ENCODE results near the gene MAP1LC3A.
"Not testable (repeated sequence)": the region's sequence is repeated elsewhere in the genome, so short reads cannot be mapped to it uniquely, and the experiment has no call there.

The MAP1LC3A gene

DNA sequence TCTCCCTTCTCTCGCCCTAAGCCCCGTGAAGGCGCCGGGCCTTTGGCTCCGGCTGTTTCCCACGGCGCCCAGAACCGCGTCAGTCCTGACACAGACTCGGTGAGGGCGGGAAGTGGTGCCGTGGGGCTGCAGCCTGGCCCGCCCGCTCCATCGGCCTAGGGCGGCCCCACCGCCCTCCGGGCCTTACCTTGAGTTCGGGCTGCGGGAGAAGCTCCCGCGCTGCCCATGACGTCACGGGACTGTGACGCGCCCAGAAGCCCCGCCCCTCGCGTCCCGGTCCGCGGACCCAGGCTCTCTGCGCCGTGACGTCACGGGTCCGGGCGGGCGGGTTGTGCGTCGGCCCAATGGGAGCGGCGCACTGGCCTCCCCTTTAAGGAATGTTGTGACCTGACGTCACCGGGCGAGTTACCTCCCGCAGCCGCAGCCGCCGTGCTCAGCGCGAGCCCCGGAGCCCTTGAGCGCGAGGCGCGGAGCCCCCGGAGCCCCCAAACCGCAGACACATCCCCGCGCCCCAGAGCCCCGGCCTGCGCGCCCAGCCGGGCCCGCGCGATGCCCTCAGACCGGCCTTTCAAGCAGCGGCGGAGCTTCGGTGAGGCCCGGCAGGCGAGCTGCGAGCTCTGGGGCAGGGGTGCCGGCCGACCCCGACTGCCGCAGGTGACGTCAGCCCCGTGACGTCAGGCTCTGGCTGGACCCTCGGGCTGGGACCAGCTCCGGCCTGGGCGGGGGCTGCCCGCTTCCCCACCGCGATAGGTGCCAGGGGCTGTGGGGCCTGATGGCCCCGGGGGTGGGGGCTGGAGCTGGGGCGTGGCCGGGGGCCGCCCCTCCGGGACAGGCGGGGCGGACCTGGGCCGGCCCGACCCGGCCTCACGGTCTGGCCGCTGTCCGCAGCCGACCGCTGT is at the start of gene MAP1LC3A:
Gene MAP1LC3A (plus strand): TSS at position 399 of the 899 bp plus-strand sequence. CDS start 151 bp downstream, at position 550.
- peak; percentile 83 to 85 for DNase-seq (ENCODE audit: low read depth in 2 of 2)

DNA sequence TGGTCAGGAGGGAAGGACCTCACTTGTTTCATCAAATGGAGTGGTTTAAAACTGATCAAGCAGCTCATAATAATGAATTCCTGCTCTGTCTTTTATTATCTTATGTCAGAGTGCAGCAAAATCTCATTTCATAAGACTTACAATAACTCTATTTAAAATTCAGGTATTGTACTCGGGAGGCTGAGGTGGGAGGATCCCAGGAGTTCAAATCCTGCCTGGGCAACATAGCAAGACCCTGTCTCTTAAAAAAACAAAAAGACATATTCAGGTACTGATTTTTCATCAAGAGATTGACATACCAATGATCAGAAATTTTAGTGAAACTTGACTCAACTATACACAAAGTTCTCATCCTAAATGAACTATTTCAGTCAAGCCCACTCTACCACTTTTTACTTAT is 47.9 kb upstream of the MAP1LC3A start:
- no peak for DNase-seq (ENCODE audit: low read depth in 2 of 2)

DNA sequence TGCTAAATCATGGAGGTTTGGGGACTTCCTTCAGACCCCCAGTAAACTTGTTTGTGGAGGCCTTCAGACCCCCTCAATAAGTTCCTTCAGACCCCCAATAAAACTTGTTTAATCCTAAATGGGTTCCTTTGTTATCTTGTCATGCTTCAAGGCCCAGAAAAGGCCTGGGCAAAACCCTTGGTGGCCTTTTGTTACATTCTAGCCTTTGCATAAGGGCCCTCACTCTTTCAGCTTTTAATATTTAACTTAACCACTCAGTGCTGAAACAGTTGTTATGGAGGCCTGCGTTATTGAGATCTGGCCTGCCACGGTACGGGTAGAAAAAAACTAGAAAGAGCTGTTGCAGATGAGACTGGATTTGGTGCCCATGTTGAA is 46.6 kb upstream of the MAP1LC3A start:
- no peak for DNase-seq (ENCODE audit: low read depth in 2 of 2)

DNA sequence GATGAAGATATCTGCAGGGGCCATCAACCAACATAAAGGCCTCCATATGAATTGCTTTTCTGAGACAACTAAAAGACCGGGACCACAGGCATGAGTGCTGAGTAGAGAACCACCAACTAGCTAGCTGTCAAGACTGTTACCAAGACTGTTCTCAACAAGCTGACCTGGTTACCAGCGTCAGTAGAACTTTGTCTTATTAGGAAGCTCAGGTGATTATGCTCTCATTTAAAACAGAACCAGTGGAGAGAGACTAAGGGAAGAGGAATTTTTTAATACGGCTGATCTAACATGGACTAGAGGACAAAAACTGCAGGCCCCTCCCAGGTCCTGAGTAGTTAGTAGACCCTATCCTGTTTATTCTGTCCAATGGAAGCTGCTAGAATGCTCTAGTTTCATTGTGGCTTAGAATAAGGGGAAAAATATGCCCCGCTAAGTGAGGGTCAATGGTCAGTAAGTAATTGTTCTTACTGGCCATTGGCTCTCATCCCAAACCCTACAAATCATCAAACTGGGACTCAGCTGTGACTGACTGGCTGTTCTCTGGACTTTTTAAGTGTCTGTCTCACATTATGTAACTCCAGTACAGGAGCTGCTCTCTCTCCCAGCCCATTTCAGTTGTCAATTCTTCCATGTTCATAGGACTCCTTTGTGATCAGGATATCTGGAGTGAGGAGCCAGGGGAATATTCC is 46.1 kb upstream of the MAP1LC3A start:
- no peak for DNase-seq (ENCODE audit: low read depth in 2 of 2)

DNA sequence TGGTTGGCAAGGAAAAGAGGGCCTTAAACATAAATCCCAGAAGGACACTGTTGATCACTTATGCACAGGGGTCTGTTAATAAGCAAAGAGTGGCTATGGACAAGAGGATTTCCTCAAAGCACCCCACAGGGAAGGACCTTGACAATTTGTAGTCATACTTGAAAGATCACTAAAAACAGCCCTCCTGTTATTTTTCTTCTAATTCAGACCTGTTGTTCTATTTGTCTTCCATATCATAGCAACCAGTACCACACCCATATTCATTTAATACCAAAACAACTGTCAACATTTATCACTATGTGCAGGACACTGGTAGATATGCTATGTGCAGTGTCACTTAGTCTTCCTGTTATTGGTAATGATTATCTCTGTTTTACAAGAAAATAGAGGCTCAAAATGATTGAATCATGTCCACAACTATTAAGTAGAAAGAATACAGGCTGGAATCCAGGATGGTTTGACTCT is 45.5 kb upstream of the MAP1LC3A start:
- DNase-seq (ENCODE audit: low read depth in 2 of 2) = no peak

DNA sequence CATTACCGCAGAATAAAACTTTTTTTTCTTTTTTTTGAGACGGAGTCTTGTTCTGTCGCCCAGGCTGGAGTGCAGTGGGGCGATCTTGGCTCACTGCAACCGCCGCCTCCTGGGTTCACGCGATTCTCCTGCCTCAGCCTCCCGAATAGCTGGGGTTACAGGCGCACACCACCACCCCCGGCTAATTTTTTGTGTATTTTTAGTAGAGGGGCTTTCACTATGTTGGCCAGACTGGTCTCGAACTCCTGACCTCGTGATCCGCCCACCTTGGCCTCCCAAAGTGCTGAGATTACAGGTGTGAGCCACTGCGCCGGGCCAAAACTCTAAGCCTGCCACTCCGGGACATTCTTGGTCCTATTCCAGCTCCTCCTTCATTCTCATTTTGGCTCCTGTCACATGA is 44.5 kb upstream of the MAP1LC3A start:
- DNase-seq (ENCODE audit: low read depth in 2 of 2) = not testable (repeated sequence)

DNA sequence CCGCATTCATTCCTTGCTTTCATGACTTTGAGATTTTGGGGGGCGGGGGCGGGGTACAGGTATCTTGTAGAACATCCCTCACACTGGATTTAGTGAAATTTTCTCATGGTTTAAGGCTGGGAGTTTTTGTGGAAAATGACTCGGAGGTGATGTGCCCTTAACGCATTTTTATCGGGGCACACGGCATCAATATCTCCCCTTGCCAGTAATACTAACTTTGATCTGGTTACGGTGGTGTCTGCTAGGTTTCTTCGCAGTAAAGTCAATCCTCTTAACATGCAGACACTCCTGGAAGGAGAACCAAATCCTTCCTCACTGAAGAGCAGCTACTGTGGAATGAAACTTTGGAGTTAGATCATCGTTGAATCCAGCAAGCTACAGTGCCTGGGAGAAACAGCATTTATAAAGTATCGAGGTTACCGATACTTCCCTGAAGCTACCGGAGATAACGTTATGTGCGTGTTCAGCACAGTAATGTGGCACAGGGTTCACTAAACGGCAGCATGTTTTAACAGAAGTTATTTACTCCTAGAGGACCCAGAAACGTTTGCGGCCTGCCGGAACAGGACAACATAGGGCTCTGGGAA is 43.5 kb upstream of the MAP1LC3A start:
- no peak for DNase-seq (ENCODE audit: low read depth in 2 of 2)

DNA sequence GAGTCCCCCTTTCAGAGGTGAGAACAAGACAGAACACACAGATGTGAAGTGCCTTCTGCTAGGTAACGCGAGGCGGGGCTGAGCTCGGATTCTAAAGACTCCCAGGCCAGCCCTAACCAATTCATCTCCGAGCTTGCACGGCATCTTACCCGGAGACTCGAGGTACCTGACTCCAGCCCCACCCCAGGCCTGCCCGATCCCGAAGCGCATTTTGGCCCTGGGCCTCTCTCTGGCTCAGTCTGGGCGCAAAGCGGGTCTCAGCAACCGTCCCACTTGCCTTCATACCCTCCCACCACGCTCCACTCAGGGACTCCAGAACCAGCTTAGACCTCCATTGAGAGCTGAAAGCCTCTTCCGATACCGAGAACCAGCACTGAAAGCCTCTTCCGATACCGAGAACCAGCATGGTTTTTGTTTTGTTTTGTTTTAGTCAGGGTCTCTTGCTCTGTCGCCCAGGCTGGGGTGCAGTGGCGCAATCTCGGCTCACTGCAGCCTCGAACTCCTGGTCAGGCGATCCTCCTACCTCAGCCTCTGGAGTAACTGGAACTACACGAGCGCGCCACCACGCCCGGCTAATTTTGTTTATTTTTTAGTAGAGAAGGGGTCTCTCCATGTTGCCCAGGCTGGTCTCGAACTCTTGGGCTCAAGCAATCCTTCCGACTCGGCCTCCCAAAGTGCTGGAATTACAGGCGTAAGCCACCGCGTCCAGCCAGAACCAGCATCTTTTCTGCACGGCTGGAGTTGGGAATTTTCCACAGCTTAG is 42.9 kb upstream of the MAP1LC3A start:
- DNase-seq (ENCODE audit: low read depth in 2 of 2) = peak; percentile 48 to 55

DNA sequence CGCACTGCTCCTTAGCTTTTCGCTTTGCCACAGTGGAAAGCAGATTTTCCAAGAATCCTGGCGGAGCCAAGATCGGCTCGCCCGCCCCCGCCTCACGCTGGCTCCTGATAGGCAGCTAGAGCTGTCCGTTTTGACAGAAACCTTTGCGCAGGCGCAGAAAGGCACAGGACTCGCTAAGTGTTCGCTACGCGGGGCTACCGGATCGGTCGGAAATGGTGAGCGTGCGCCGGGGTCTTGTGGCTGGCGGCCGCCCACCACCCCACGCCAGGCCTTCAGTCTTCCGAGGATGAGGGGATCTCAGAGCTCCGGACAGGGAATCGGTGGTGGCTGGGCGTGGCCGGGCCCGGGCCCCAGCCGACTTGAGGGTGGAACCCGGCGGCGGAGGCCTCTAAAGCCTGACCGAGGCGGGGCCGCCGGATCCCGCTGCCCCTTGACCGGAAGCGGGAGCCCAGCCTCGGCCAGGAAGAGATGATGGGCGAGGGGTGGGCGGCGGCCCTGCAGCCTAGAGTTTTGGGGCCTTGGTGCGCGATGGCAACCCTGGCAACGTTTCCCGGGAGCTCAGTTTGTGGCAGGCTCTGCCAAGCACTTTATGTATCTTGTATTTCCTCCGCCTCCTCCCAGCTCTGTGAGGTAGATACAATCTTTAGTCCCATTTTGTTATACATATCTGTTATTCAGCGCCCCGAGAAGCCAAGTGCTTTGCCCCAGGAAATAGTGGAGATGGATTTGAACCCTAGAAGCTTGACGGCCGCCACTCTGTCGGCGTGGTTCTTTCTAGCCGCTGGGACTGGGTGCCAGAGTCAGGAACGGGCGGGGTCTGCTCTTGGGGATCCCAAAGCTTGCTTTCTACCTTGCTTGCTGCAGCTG is 42.0 kb upstream of the MAP1LC3A start, which contains the start of gene DYNLRB1:
Gene DYNLRB1 (plus strand): TSS at position 176 of the 867 bp plus-strand sequence. CDS start 37 bp downstream, at position 213.
- DNase-seq (ENCODE audit: low read depth in 2 of 2) = peak; percentile 88 to 95

DNA sequence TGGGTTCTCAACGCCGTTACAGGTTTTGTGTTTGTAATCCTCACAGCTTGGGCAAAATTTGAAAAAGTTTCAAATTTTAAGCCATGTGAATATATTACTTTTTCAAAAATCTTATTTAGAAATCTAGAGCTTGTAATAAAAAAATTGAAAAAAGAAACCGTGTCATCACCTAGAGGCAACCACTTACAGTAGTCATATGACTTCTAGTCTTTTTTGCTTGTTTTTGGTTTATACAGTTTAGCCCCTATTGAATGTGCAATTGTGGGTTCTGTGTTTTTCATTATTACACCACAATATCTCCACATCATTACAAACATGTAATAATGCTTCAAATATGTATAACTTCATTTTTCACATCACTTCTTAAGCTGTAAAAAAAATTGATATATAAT is 41.4 kb upstream of the MAP1LC3A start:
- no peak for DNase-seq (ENCODE audit: low read depth in 2 of 2)

DNA sequence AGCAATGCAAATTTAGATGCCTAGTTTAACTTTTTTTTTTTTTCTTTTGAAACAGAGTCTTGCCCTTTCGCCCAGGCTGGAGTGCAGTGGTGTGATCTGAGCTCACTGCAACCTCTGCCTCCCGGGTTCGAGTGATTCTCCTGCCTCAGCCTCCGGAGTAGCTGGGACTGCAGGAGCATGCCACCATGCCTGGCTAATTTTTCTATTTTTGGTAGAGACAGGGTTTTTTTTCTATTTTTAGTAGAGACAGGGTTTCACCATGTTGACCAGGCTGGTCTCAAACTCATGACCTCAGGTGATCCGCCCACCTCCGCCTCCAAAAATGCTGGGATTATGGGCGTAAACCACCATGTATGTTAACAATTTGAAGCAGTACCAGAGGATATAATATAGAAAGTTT is 39.7 kb upstream of the MAP1LC3A start:
- DNase-seq (ENCODE audit: low read depth in 2 of 2) = not testable (repeated sequence)

DNA sequence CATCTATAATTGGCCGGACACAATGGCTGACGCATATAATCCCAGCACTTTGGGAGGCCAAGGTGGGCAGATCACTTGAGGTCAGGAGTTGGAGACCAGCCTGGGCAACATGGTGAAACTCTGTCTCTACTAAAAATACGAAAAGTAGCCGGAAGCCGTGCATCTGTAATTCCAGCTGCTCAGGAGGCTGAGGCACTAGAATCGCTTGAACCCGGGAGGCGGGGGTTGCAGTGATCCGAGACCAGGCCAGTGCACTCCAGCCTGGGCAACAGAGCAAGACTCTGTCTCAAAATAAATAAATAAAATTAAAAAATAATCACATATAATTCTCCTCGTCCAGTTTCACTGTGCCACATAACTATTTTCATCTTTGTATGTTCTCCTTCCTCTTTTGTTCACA is 38.7 kb upstream of the MAP1LC3A start:
- not testable (repeated sequence) for DNase-seq (ENCODE audit: low read depth in 2 of 2)

DNA sequence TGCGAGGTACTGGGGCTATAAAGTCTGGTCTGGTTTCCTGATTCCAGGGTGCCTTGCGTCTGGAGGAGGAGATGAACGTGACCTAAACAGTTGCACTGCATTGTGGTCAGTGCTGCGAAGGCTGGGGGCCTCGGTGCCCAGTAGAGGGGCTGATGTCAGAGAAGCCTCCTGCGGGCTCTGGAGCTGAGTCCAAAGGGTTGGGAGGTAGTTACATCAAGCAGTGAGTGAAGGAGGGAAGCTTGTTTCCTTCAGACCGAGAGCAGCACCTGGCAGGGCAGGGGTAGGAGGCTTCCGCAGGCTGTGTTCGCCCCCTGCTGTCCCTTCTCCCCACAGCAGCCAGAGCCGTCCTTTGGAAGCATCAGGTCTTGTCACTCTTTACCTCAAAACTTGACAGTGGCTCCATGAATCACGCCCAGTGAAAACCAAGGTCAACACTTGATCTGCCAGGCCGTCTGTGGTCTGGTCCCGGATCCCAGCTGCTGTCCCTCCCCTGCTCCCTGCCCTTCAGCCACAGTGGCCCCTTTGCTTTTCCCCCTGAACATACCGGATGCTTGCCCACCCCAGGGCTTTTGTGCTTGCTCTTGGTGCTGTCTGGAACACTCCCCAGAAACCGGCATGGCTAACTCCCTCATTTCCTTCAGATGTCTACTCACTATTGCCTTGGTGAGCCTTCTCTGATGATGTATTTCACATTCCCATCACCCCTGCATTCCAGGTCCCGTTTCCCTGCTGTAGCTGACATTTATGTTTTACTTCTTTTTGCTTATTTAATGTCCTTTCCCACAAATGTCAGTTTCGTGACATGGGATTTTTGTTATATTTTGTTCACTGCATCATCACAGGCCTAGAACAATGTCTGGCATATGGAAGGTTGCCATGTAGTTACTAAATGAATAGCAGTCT is 35.3 kb upstream of the MAP1LC3A start:
- DNase-seq (ENCODE audit: low read depth in 2 of 2) = peak; percentile 15 to 37

DNA sequence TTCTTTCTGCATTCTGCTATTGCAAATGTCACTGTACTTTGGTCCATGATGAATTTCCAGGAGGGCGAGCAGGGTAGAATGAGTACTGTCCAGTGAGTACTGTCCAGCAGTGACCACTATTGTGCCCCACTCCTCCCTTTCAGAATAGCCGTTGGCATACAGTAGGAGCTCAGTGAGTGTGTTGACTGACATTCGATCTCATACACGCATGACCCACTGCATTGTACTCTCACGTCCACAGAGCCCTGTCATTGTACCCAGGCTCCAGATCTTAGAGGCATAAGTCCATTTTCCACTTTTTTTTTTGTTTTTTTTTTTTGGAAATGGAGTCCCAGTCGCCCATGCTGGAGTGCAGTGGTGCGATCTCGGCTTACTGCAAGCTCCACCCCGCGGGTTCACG is 34.1 kb upstream of the MAP1LC3A start:
- DNase-seq (ENCODE audit: low read depth in 2 of 2) = no peak

DNA sequence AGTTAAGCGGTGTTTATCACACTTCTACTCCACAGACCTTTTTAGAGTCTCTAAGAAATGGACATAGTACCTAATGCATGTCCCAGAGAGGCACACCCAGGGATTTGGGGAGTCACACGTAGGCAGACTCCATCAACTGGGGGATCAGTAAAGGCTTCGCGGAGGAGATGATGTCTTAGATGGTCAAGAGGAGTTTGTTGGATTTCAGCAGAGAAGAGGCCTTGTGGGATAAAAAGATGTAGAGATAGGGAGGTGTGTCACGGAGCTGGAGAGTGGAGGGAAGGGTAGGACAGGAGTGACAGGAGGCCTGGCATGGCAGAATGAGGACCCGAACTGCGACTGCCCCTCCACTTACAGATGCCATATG is 33.2 kb upstream of the MAP1LC3A start:
- no peak for DNase-seq (ENCODE audit: low read depth in 2 of 2)

DNA sequence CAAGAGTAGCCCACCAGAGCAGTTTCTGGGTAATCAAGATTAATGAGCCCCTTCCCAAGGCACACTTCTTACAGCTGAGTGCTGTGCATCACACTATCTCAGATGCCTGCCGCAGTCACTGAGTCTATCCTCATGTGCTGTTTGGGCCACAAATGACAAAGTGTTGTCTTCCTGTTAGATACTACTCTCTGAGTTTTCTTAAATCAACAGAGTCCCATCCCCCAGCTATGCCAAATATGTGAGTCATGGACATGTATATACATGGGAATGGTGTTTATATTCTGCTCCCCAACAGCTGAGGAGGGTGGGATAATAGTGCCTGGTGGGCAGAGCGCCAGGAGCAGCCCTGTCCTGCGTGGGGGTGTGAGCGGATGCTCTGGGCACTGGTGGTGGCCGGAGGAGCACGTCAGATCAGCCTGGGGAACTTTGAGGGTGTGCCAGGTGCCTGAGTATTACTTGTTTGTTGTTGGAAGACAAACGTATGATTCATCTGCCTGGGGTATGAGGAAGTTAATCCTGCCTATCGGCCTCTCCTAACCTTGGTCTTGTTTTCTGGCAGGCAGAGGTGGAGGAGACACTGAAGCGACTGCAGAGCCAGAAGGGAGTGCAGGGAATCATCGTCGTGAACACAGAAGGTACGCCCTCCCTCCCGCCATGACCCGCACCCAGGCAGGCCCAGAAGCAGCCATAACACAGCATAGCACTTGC is 32.7 kb upstream of the MAP1LC3A start:
- no peak for DNase-seq (ENCODE audit: low read depth in 2 of 2)

DNA sequence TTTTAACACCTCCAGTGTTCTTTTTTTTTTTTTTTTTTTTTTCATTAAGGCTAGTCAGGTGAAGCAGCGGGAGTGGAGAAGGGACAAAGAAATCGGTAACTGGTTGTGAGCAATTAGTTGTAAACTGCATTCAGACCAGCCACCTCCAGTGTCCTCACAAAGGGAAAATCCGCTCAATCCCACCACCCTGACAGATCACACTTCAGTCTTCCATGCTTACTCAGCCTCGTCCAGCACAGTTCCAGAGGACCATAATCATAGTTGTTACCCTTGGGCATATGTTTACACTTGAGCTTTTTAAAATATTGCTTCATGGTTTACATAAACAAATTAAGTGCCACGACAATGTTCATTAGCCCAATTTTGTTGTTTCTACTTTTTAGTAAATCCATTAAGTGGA is 32.1 kb upstream of the MAP1LC3A start:
- DNase-seq (ENCODE audit: low read depth in 2 of 2) = no peak

DNA sequence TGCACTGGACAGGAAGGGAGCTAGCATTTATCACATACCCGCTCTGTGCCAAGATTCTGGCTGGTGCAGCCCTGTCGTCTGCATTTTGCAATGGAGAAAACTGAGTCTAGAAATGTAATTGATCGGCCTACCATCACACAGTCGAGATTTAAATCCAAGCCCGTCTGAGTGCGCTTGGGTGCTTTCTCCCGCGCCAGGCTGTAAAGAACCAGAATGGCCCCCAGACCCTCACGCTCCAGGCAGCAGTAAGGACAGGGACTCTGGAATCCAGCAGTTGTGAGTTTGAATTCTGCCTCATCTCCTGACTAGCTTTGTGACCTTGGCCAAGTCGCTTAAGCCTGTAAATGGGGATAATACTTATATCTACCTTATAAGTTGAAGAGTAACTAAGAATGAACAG is 31.5 kb upstream of the MAP1LC3A start:
- no peak for DNase-seq (ENCODE audit: low read depth in 2 of 2)

DNA sequence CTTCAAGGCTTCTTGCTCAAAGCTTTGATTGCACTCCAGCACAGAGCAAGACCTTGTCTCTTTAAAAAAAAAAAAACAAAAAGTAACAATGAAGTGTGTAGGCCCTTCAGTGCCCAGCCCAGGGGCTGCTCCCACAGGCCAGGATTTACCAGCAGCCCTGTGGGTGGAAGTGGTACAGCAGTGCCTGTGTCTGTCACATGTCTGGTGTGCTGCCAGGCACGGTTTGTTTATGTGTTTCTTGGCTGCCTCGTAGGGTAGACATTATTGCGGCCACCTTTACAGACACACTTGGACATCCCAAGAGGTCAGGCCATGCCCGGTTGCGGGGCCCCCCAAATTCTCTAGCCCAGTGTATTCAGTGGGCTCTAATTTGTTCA is 29.6 kb upstream of the MAP1LC3A start:
- no peak for DNase-seq (ENCODE audit: low read depth in 2 of 2)
